NT2/D1 (cell line): ENCODE data around the gene PI4KA.

Experiments
- SUZ12 ChIP-seq: IDR thresholded peaks from 2 replicates; pipeline ENCODE4 v1.6.1; 2011; ENCODE audit not compliant: insufficient read length, insufficient read depth; ENCODE audit errors: extremely low read depth
- YY1 ChIP-seq: IDR thresholded peaks from 2 replicates; pipeline ENCODE4 v1.6.1; 2011; ENCODE audit not compliant: insufficient read length, insufficient read depth
- ZNF274 ChIP-seq: IDR thresholded peaks from 2 replicates; pipeline ENCODE4 v1.6.1; 2011; ENCODE audit warnings: mild to moderate bottlenecking, low read depth, low read length

DNA sequence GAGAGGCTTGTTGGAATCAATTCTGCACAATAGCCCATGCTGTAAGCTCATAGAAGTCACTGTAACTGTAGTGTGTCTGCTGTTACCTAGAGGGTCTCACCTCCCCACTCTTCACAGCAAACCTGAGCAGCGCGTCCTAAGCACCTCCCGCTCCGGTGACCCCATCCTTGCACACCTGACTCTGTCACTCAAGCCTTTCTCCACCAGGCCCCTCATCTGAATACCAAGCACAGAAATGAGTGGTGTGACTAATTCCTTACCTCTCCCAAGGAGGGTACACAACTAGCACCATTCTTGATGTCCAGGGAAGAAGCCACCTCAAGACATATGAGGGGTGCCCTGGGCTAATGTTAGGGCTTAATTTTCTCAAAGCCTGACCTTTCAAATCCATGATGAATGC, 71.4 kb downstream of the PI4KA start:
- TF ChIP-seq YY1 (no peak), ZNF274 (no peak), SUZ12 (no peak)
